Right lobe of liver (tissue), 4 donors: ENCODE measurements around the gene ATOH8.

Experiments
- POLR2A ChIP-seq: fragments of 450-650 bp; IDR thresholded peaks from one replicate; pipeline ENCODE4 v1.6.1; 2017; ENCODE audit warnings: antibody characterized with exemption, mild to moderate bottlenecking
- TF ChIP-seq, protein P1 (sequence below), 4 donors: fragments of 200-600 bp in 3 of 4; fragments of 450-650 bp in 1 of 4; IDR thresholded peaks; one replicate each; pipeline versions ENCODE4 v1.5.1 to v1.8.0; 2016 to 2022; ENCODE audit warnings: antibody characterized with exemption in 4 of 4, mild to moderate bottlenecking in 2 of 4
- donor health status: DM: no; HTN: no; CAD: no.
- donor health status: DM: no; HTN: no; CAD: no.
- donor health status: DM: no; HTN: yes; CAD: no.

DNA sequence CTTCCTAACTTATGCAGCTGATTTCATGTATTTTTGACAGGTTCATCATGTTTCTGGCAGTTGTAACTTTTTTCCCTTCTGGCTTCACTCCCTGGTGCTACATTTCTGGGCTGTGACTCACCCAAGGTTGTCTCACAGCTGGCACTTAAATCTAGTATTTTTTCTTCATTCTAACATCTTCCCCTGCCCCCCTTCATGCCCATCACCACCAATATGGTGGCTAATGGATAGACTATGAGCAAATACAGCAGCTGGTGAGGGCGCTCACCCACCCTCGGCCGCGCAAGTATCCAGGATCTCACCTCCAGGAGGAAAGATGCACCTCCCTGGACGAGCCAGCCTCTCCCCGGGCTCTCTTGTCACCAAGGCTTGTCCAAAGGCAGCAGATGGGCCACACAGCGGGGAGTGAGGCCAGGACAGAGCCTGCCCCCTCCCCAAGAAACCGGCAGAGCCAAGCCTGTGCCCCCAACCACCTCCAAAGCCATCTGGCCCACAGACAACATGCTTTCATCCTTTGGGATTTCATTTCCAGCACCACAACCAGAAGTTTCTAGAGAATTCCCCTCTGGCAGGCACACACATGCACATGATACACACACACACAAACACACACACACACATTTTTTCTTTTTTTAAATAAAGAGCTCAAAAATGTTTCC lies 39.1 kb downstream of the ATOH8 start:
- TF ChIP-seq, protein P1, sequence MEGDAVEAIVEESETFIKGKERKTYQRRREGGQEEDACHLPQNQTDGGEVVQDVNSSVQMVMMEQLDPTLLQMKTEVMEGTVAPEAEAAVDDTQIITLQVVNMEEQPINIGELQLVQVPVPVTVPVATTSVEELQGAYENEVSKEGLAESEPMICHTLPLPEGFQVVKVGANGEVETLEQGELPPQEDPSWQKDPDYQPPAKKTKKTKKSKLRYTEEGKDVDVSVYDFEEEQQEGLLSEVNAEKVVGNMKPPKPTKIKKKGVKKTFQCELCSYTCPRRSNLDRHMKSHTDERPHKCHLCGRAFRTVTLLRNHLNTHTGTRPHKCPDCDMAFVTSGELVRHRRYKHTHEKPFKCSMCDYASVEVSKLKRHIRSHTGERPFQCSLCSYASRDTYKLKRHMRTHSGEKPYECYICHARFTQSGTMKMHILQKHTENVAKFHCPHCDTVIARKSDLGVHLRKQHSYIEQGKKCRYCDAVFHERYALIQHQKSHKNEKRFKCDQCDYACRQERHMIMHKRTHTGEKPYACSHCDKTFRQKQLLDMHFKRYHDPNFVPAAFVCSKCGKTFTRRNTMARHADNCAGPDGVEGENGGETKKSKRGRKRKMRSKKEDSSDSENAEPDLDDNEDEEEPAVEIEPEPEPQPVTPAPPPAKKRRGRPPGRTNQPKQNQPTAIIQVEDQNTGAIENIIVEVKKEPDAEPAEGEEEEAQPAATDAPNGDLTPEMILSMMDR (IDR thresholded peaks at IDR 0.05): no peak
- no peak for TF ChIP-seq POLR2A
